CD4-positive, alpha-beta T cell treated with Interleukin-6 for 4 hours (primary cell): ENCODE measurements around the gene DYNLT4.
"Not testable (repeated sequence)": the region's sequence is repeated elsewhere in the genome, so short reads cannot be mapped to it uniquely, and the experiment has no call there.

Experiments used
- DNase-seq: peaks from one replicate; pipeline ENCODE4 v3.0.0-alpha.2; 2020; ENCODE audit warnings: mixed read lengths

The DYNLT4 gene, protein sequence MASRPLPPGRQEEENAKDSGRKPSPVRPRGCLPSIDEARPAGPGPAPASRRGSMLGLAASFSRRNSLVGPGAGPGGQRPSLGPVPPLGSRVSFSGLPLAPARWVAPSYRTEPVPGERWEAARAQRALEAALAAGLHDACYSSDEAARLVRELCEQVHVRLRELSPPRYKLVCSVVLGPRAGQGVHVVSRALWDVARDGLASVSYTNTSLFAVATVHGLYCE

GRCh38 chr1:44806704-44807363 is at the start of gene DYNLT4:
TSS of gene DYNLT4 (minus strand) at chr1:44807351. CDS start at chr1:44806668, 683 bp downstream.
- DNase-seq = peak; percentile 18

DNA sequence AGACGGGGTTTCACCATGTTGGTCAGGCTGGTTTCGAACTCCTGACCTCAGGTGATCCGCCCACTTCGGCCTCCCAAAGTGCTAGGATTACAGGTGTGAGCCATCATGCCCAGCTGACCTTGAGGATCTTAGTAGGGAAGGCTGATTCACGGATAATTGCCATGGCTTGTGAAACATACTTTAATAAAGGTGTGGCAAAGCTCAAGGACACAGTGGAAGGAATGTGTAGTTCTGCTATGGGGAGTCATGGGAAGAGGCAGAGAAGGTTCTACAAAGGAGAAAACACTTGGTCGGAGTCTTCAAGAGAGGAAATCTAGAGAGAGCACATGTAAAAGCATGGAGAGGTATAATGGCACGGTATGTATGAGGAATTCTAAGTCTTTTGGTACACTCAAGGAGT is 48.6 kb upstream of the DYNLT4 start:
- DNase-seq = no peak

- DNase-seq = no peak
Observed at GRCh38 chr1:44854970-44855369, 47.8 kb upstream of the DYNLT4 start.

- no peak for DNase-seq
Observed at GRCh38 chr1:44853201-44853600, 46.0 kb upstream of the DYNLT4 start.

GRCh38 chr1:44851308-44851707 is 44.2 kb upstream of the DYNLT4 start:
- DNase-seq = no peak

GRCh38 chr1:44849575-44850132 is 42.5 kb upstream of the DYNLT4 start:
- DNase-seq = no peak

- DNase-seq = no peak
Observed at GRCh38 chr1:44848456-44849181, 41.5 kb upstream of the DYNLT4 start.

DNA sequence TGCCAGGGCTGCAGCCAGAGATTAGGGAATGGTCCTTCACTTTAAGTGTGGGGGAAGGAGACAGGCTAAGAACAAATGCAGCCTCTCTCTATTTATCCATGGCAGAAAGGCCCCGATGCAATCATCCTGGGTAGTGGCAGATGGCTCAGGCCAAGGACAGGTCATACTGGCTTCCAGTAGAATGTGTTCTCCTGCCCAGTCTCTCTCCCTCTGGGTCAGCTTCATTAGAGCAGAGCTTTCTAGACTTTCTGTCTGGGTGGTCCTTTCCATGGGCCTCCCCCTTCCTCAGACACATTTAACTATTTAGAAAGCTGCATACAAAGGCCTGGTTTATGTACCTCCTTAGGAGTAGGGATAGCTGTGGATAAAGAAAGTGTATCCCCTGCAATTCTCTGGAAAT is 40.7 kb upstream of the DYNLT4 start:
- DNase-seq = no peak

GRCh38 chr1:44846985-44847384 is 39.8 kb upstream of the DYNLT4 start:
- no peak for DNase-seq

- peak; percentile 33 for DNase-seq
Observed at GRCh38 chr1:44842862-44843655, 35.9 kb upstream of the DYNLT4 start, which contains the start of gene PTCH2. TSS of gene PTCH2 (minus strand) at chr1:44843253. CDS start at chr1:44842932, 321 bp downstream.

DNA sequence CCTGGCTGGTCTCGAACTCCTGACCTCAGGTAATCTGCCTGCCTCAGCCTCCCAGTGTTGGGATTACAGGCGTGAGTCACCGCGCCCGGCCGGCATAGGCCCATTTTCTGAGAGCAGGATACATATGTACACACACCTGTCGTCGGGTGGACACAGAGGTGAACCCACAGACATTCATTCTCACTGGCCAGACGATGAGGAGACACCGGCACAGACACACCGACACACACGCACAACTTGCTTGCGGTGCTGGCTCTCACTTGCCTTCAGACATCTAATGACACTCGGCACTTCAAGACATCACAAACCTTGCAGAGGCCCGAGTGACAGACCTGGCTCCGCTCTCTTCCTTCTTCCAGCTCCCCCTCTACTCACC is 35.3 kb upstream of the DYNLT4 start:
- DNase-seq = no peak

DNA sequence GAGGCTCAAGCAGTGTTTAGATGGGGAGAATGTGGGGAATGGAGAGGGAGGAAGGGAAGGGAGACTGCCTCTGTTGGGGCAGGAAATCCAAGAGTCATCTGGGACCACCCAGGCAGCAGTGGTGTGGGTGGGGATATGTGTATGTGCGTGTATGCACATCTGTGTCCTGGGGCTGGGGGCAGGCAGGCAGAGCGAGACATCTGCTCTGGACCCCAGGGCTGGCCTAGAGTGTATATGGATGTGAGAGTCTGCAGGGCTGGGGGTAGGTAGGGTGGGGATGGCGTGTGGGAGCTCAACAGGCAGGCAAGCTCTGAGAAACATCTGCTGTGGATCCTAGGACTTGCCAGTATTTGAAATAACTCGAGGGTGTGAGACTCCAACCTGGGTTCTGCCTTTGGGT is 32.4 kb upstream of the DYNLT4 start:
- DNase-seq = no peak

- DNase-seq = not testable (repeated sequence)
Observed at GRCh38 chr1:44838294-44838693, 31.1 kb upstream of the DYNLT4 start.

GRCh38 chr1:44835738-44836675 is 28.9 kb upstream of the DYNLT4 start:
- peak; percentile 93 for DNase-seq

DNA sequence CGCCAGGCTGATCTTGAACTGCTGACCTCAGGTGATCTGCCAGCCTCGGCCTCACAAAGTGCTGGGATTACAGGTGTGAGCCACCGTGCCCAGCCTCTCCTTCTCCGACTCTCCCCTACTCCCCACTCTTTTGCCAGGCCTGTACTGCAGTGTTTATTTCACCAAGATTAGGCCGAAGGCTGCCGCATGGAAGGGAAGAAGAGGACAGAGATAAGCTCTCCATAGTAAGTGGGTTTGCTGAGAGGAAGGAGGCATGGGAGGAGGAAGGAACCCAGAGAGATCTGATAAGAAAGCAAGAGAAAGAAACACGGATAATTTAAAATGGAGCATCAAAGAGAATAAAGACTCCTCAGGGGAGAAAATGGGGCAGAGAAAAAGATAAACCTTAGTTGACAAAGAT is 27.2 kb upstream of the DYNLT4 start:
- no peak for DNase-seq

GRCh38 chr1:44832056-44832705 is 25.0 kb upstream of the DYNLT4 start:
- no peak for DNase-seq

DNA sequence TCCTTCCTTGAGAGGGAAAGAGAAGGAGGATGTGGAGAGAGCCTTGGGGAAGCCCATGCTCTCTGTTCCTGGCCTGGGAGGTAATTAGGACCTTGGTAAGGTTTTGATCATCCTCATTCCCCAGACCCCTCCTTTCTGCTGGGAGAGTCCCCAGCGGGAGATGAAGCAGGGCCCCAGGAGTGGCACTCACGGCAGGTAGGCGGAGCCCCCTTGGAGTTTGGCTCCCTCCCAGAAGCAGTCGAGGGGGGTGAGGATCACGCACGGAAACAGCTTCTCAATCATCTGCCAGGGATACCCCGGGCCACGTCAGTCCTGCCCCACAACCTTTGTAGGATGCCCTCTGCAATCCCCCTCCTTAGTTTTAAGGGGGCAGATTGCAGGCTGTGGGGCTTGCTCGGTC is 24.4 kb upstream of the DYNLT4 start:
- DNase-seq = no peak

- DNase-seq = no peak
Observed at GRCh38 chr1:44830900-44831304, 23.8 kb upstream of the DYNLT4 start.

DNA sequence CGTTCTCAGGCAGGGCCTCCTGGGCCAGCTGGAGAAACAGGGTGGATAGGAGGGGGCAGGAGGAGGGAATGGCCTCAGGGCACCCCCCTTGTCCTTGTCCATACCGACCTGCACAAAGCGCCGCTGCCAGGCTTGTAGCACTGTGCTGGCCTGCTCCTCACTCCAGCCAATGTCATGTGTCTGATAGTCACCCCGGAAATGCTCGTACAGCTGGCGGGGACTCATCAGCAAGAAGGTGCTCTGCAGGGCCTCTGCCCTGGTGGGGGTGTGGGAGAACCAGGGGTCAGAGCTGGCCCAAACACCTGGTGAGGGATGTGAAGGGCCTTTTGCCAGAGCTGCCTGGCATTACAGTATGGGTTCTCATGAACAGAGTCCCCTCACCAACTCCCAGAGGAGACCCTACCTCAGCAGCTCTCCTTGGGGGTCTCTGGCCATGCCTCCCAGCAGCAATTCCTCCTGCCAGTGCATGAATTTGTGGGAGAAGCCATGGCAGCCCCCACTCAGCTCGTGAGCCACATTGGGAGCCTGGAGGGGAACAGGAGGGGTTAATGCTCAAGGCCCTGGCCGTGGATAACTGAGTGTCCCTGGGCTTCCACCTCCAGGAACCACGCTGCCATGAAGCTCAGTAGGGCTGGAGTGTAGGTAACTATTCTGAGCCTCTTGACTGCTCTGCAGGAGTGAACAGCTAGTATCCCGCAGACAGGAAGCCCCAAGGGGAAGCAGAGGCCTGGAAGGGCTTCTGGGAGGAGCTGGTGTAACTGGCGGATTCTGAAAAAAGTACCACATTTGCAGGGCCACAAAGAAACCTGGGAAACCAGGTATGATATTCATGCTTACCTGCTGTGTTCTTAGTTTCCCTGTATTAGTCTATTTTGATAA is 22.6 kb upstream of the DYNLT4 start:
- no peak for DNase-seq

GRCh38 chr1:44828841-44829440 is 21.8 kb upstream of the DYNLT4 start:
- no peak for DNase-seq
